H9 (cell line): ENCODE measurements around the gene GPATCH2. TPM values are rescaled to one million over a fixed set of nuclear protein-coding genes. Genes with fewer than 3 reads are reported as not detected.
A peak's percentile ranks its signal among the peaks of the same experiment; 100 is the strongest.

Source experiments
- DNase-seq: peaks from one replicate; pipeline ENCODE4 v3.0.0-alpha.2; 2017
- H2AFZ ChIP-seq: one replicate; pipeline ENCODE4 v1.6.1; 2013; ENCODE audit warnings: mild to moderate bottlenecking, low read length, control low read depth, moderate library complexity
- H2AK5ac ChIP-seq: 2 replicates; pipeline ENCODE4 v1.6.1; 2013; ENCODE audit warnings: low read length, control low read depth, mixed read lengths; ENCODE audit not compliant: insufficient read length
- H2BK120ac ChIP-seq: one replicate; pipeline ENCODE4 v1.6.1; 2013; ENCODE audit warnings: low read depth, mild to moderate bottlenecking, low read length, control low read depth, inconsistent platforms; ENCODE audit not compliant: poor library complexity, severe bottlenecking
- H2BK12ac ChIP-seq: 2 replicates; pipeline ENCODE4 v1.6.1; 2013; ENCODE audit warnings: low read length, control low read depth, mixed read lengths, low read depth; ENCODE audit not compliant: insufficient read length
- H2BK15ac ChIP-seq: 2 replicates; pipeline ENCODE4 v1.6.1; 2013; ENCODE audit warnings: low read depth, low read length, control low read depth
- H2BK20ac ChIP-seq: one replicate; pipeline ENCODE4 v1.6.1; 2013; ENCODE audit warnings: low read depth, mild to moderate bottlenecking, low read length, control low read depth, inconsistent platforms; ENCODE audit not compliant: poor library complexity, severe bottlenecking
- H2BK5ac ChIP-seq: 2 replicates; pipeline ENCODE4 v1.6.1; 2013; ENCODE audit warnings: low read length, control low read depth, mixed read lengths; ENCODE audit not compliant: insufficient read length
- H3K14ac ChIP-seq: 2 replicates; pipeline ENCODE4 v1.6.1; 2013; ENCODE audit warnings: low read length, control low read depth; ENCODE audit not compliant: insufficient read depth
- H3K18ac ChIP-seq: 2 replicates; pipeline ENCODE4 v1.6.1; 2013; ENCODE audit warnings: low read depth, mild to moderate bottlenecking, mixed read lengths, low read length, control low read depth; ENCODE audit not compliant: insufficient read length
- H3K23ac ChIP-seq: 2 replicates; pipeline ENCODE4 v1.6.1; 2013; ENCODE audit warnings: low read length, control low read depth, mixed read lengths, low read depth; ENCODE audit not compliant: insufficient read length
- H3K23me2 ChIP-seq: 2 replicates; pipeline ENCODE4 v1.6.1; 2013; ENCODE audit warnings: low read depth, mild to moderate bottlenecking, mixed read lengths, low read length, control low read depth; ENCODE audit not compliant: insufficient read length, poor library complexity, severe bottlenecking
- H3K27ac ChIP-seq: 2 replicates; pipeline ENCODE4 v1.5.1; 2013; ENCODE audit warnings: low read length, control low read depth, mixed read lengths, low read depth; ENCODE audit not compliant: insufficient read length
- H3K27me3 ChIP-seq: 2 replicates; pipeline ENCODE4 v1.6.1; 2013; ENCODE audit warnings: low read length, control low read depth, inconsistent platforms; ENCODE audit not compliant: insufficient read depth
- H3K4ac ChIP-seq: 2 replicates; pipeline ENCODE4 v1.6.1; 2013; ENCODE audit warnings: low read depth, mild to moderate bottlenecking, control low read depth, inconsistent platforms, low read length, moderate library complexity
- H3K4me1 ChIP-seq: 2 replicates; pipeline ENCODE4 v1.6.1; 2013; ENCODE audit warnings: low read length, control low read depth, inconsistent platforms; ENCODE audit not compliant: insufficient read depth
- H3K4me2 ChIP-seq: 2 replicates; pipeline ENCODE4 v1.6.1; 2013; ENCODE audit warnings: low read length, control low read depth, mixed read lengths; ENCODE audit not compliant: insufficient read length, insufficient read depth
- H3K56ac ChIP-seq: 2 replicates; pipeline ENCODE4 v1.6.1; 2013; ENCODE audit warnings: low read depth, mild to moderate bottlenecking, mixed read lengths, low read length, control low read depth; ENCODE audit not compliant: insufficient read length
- H3K79me1 ChIP-seq: 2 replicates; pipeline ENCODE4 v1.6.1; 2013; ENCODE audit warnings: low read depth, mild to moderate bottlenecking, moderate library complexity, low read length, control low read depth, inconsistent platforms; ENCODE audit not compliant: insufficient read depth, poor library complexity, severe bottlenecking
- H3K79me2 ChIP-seq: 2 replicates; pipeline ENCODE4 v1.6.1; 2013; ENCODE audit warnings: low read length, control low read depth, inconsistent platforms; ENCODE audit not compliant: insufficient read depth
- H3K9ac ChIP-seq: 2 replicates; pipeline ENCODE4 v1.6.1; 2013; ENCODE audit warnings: low read length, control low read depth, mixed read lengths; ENCODE audit not compliant: insufficient read length; ENCODE audit errors: extremely low read depth
- H3K9me3 ChIP-seq: one replicate; pipeline ENCODE4 v1.6.1; 2013; ENCODE audit warnings: low read depth, low read length, inconsistent platforms; ENCODE audit not compliant: control insufficient read depth
- H3T11ph ChIP-seq: one replicate; pipeline ENCODE4 v1.6.1; 2013; ENCODE audit warnings: mild to moderate bottlenecking, low read length, control low read depth, inconsistent platforms
- H4K20me1 ChIP-seq: one replicate; pipeline ENCODE4 v1.6.1; 2013; ENCODE audit not compliant: control insufficient read depth, insufficient read length, insufficient read depth
- H4K5ac ChIP-seq: 2 replicates; pipeline ENCODE4 v1.6.1; 2013; ENCODE audit warnings: low read depth, mild to moderate bottlenecking, mixed read lengths, low read length, control low read depth; ENCODE audit not compliant: insufficient read length
- H4K8ac ChIP-seq: replicated peaks from 2 replicates; pipeline ENCODE4 v1.6.1; 2013; ENCODE audit warnings: low read length, control low read depth, mixed read lengths, low read depth; ENCODE audit not compliant: insufficient read length
- H4K91ac ChIP-seq: 2 replicates; pipeline ENCODE4 v1.6.1; 2013; ENCODE audit warnings: low read depth, mild to moderate bottlenecking, moderate library complexity, mixed read lengths, low read length, control low read depth; ENCODE audit not compliant: insufficient read length
- H3K27ac Mint-ChIP-seq, 3 experiments: 2 replicates in 2 of 3; 3 replicates in 1 of 3; pipeline ENCODE4 v1.8.0; 2020 to 2021; ENCODE audit warnings: mixed read lengths in 3 of 3, mild to moderate bottlenecking in 1 of 3, moderate library complexity in 1 of 3
- H3K27me3 Mint-ChIP-seq: 2 replicates; pipeline ENCODE4 v1.8.0; 2021; ENCODE audit warnings: low read depth, mild to moderate bottlenecking, moderate library complexity, mixed read lengths
- H3K36me3 Mint-ChIP-seq, 3 experiments: 2 replicates in 2 of 3; 3 replicates in 1 of 3; pipeline ENCODE4 v1.8.0; 2020 to 2021; ENCODE audit warnings: low read depth in 3 of 3, mixed read lengths in 3 of 3; ENCODE audit not compliant: insufficient read depth in 1 of 3
- H3K4me1 Mint-ChIP-seq, 2 experiments: 2 replicates each; pipeline ENCODE4 v1.8.0; 2020; ENCODE audit warnings: mixed read lengths in 2 of 2
- H3K4me3 Mint-ChIP-seq, 2 experiments: 2 replicates in 1 of 2; 3 replicates in 1 of 2; pipeline ENCODE4 v1.8.0; 2020 to 2021; ENCODE audit warnings: mild to moderate bottlenecking in 2 of 2, mixed read lengths in 2 of 2, moderate library complexity in 1 of 2
- H3K9me3 Mint-ChIP-seq, 2 experiments: 2 replicates in 1 of 2; 3 replicates in 1 of 2; pipeline ENCODE4 v1.8.0; 2020; ENCODE audit warnings: mild to moderate bottlenecking in 2 of 2, mixed read lengths in 2 of 2, moderate library complexity in 1 of 2
- CTCF ChIP-seq: fragments of 200-600 bp; sonication (generic); conservative IDR thresholded peaks from 3 replicates; pipeline ENCODE4 v1.8.0; 2021; ENCODE audit warnings: antibody characterized with exemption, mild to moderate bottlenecking
- WGBS: extraction: QIAGEN DNeasy Blood & Tissue Kit; methylation state at CpG from one replicate; pipeline ENCODE4 v1.1.7; 2013; ENCODE audit warnings: missing lambda C conversion rate, low lambda C conversion rate, mixed read lengths; ENCODE audit not compliant: insufficient read length; ENCODE audit errors: extremely low coverage; 5-methylcytosine and 5-hydroxymethylcytosine counted together
- total RNA-seq: library from RNA; stranded (reverse); gene quantifications from 2 replicates; pipeline ENCODE4 v1.2.1, GENCODE V29; 2021

The GPATCH2 gene
- total RNA-seq, 1 experiment from 2014 or later = 14.3 TPM

GRCh38 chr1:217620814-217621213, 10.1 kb downstream of the GPATCH2 start:
- Mint-ChIP-seq H3K4me3 (no peak overlapping the region), H3K36me3 (peaks cover 7 to 13% (median 12%) of the 10 kb centered on the region in 3 experiments; a peak in 5 of 7 replicates), H3K27ac (peak overlapping the region in 1 of 3 experiments; percentile 12; a peak in 1 of 7 replicates), H3K9me3 (no peaks in the 10 kb centered on the region), H3K27me3 (no peaks in the 10 kb centered on the region), H3K4me1 (peaks cover 17% of the 10 kb centered on the region in 2 experiments)
- H3K79me2 ChIP-seq = no peaks in the 10 kb centered on the region
- no peaks in the 10 kb centered on the region for H3K23me2 ChIP-seq
- H3K9me3 ChIP-seq = no peaks in the 10 kb centered on the region
- H3K4ac ChIP-seq = no peak overlapping the region
- H3K23ac ChIP-seq = no peak overlapping the region
- H4K91ac ChIP-seq = no peak overlapping the region
- DNase-seq = no peak
- H2BK20ac ChIP-seq = no peak overlapping the region
- H3K56ac ChIP-seq = no peak overlapping the region
- WGBS = no CpG with 5 or more reads among the region's 4 CpGs
- H2BK12ac ChIP-seq = no peak overlapping the region
- no peak overlapping the region for H3K4me2 ChIP-seq
- H3K27ac ChIP-seq = no peak overlapping the region
- H3K14ac ChIP-seq = no peak overlapping the region
- no peak overlapping the region for H2AFZ ChIP-seq
- TF ChIP-seq CTCF = no peak
- no peak overlapping the region for H2BK5ac ChIP-seq
- H3K18ac ChIP-seq = no peak overlapping the region
- peaks cover 2% of the 10 kb centered on the region for H3K79me1 ChIP-seq
- no peak overlapping the region for H3K9ac ChIP-seq
- H2BK120ac ChIP-seq = no peak overlapping the region
- H4K5ac ChIP-seq = no peak overlapping the region
- H4K20me1 ChIP-seq = no peaks in the 10 kb centered on the region
- no peak overlapping the region for H2AK5ac ChIP-seq
- no peak overlapping the region for H3T11ph ChIP-seq
- H4K8ac ChIP-seq = no peak overlapping the region
- H3K27me3 ChIP-seq = no peaks in the 10 kb centered on the region
- no peak overlapping the region for H2BK15ac ChIP-seq
- H3K4me1 ChIP-seq = no peaks in the 10 kb centered on the region
